Limb (tissue), 2 donors: ENCODE data around the gene GET3.
A peak's percentile ranks its signal among the peaks of the same experiment; 100 is the strongest.
"Not testable (repeated sequence)": the region's sequence is repeated elsewhere in the genome, so short reads cannot be mapped to it uniquely, and the experiment has no call there.

ENCODE experiments used
- DNase-seq, 2 donors: peaks; one replicate each; pipeline ENCODE4 v3.0.0-alpha.2; 2016; ENCODE audit errors: extremely low spot score in 2 of 2

The GET3 gene

GRCh38 chr19:12736995-12737834, at the start of gene GET3:
Gene GET3, plus strand, starts transcription at chr19:12737497. Its CDS starts 9 bp downstream, at chr19:12737506.
- DNase-seq: peak; percentile 89 to 99

- no peak for DNase-seq
Measured at GRCh38 chr19:12689012-12689411, 48.3 kb upstream of the GET3 start.

GRCh38 chr19:12689581-12690216, 47.6 kb upstream of the GET3 start:
- peak in 1 of 2 donors; percentile 28 for DNase-seq

- DNase-seq: no peak
Measured at GRCh38 chr19:12692960-12693359, 44.3 kb upstream of the GET3 start.

GRCh38 chr19:12694641-12695040, 42.7 kb upstream of the GET3 start:
- no peak for DNase-seq

- no peak for DNase-seq
Measured at GRCh38 chr19:12695096-12695495, 42.2 kb upstream of the GET3 start.

GRCh38 chr19:12695514-12695913, 41.8 kb upstream of the GET3 start:
- DNase-seq: no peak

GRCh38 chr19:12695997-12696365, 41.3 kb upstream of the GET3 start:
- DNase-seq: no peak

GRCh38 chr19:12696366-12697335, 40.6 kb upstream of the GET3 start, which contains the start of gene FBXW9:
Gene FBXW9, minus strand, starts transcription at chr19:12696631. Its CDS starts 50 bp downstream, at chr19:12696581.
- DNase-seq: peak; percentile 89 to 98

GRCh38 chr19:12697425-12697824, 39.9 kb upstream of the GET3 start:
- not testable (repeated sequence) for DNase-seq

GRCh38 chr19:12698138-12698537, 39.2 kb upstream of the GET3 start:
- DNase-seq: no peak

- no peak for DNase-seq
Measured at GRCh38 chr19:12701596-12702282, 35.6 kb upstream of the GET3 start.

- DNase-seq: peak in 1 of 2 donors; percentile 61
Measured at GRCh38 chr19:12703046-12703445, 34.3 kb upstream of the GET3 start.

- no peak for DNase-seq
Measured at GRCh38 chr19:12705169-12705568, 32.1 kb upstream of the GET3 start.

- no peak for DNase-seq
Measured at GRCh38 chr19:12705654-12706331, 31.5 kb upstream of the GET3 start.

- DNase-seq: no peak
Measured at GRCh38 chr19:12706332-12706718, 31.0 kb upstream of the GET3 start.

- DNase-seq: no peak
Measured at GRCh38 chr19:12708641-12709040, 28.7 kb upstream of the GET3 start.

- no peak for DNase-seq
Measured at GRCh38 chr19:12711187-12711586, 26.1 kb upstream of the GET3 start.

GRCh38 chr19:12712077-12712476, 25.2 kb upstream of the GET3 start:
- not testable (repeated sequence) for DNase-seq

- not testable (repeated sequence) for DNase-seq
Measured at GRCh38 chr19:12713304-12713703, 24.0 kb upstream of the GET3 start.
